Neural progenitor cell (in vitro differentiated cells): ENCODE data around the gene NOSTRIN.

ENCODE experiments used
- EZH2 ChIP-seq: fragments of 200-600 bp; sonication (generic); IDR thresholded peaks from 2 replicates; pipeline ENCODE4 v1.6.1; 2017; ENCODE audit warnings: antibody characterized with exemption, mild to moderate bottlenecking, moderate library complexity
- EZH2phosphoT487 ChIP-seq: fragments of 200-600 bp; sonication (generic); IDR thresholded peaks from 2 replicates; pipeline ENCODE4 v1.6.1; 2017; ENCODE audit warnings: antibody characterized with exemption
- TF ChIP-seq, protein P1 (sequence below): fragments of 200-600 bp; sonication (generic); IDR thresholded peaks from 2 replicates; pipeline ENCODE4 v1.5.1; 2017; ENCODE audit warnings: antibody characterized with exemption, mild to moderate bottlenecking

DNA sequence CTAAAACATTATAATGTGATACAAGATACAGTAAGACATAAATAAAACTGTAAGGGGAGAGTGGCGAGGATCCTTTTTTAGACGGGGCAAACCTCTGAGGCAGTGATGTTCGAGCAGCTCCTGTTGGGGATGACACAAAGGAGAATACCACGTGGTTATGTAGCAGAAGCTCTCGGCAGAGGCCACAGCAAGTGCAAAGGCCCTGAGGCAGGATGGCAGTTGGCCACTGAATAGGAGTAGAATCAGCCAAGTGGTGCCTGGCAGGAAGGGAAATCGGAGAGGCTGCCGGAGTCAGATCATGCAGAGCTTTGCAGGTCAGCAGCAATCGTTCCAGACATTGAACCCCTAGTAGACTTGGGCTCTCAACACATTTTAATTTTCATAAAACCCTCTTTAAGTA is 19.1 kb downstream of the NOSTRIN start:
- TF ChIP-seq, protein P1, sequence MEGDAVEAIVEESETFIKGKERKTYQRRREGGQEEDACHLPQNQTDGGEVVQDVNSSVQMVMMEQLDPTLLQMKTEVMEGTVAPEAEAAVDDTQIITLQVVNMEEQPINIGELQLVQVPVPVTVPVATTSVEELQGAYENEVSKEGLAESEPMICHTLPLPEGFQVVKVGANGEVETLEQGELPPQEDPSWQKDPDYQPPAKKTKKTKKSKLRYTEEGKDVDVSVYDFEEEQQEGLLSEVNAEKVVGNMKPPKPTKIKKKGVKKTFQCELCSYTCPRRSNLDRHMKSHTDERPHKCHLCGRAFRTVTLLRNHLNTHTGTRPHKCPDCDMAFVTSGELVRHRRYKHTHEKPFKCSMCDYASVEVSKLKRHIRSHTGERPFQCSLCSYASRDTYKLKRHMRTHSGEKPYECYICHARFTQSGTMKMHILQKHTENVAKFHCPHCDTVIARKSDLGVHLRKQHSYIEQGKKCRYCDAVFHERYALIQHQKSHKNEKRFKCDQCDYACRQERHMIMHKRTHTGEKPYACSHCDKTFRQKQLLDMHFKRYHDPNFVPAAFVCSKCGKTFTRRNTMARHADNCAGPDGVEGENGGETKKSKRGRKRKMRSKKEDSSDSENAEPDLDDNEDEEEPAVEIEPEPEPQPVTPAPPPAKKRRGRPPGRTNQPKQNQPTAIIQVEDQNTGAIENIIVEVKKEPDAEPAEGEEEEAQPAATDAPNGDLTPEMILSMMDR: no peak
- TF ChIP-seq EZH2phosphoT487 (no peak), EZH2 (no peak)
